Mesothelial cell of epicardium (in vitro differentiated cells): Measurements from ENCODE around the gene VAC14. TPM values are rescaled to one million over a fixed set of nuclear protein-coding genes. Genes with fewer than 3 reads are reported as not detected.

ENCODE experiments used
- DNase-seq, 2 experiments: peaks; one replicate each; pipeline ENCODE4 v3.0.0; 2021; ENCODE audit warnings: low spot score in 2 of 2; ENCODE audit not compliant: unreplicated experiment in 2 of 2
- H3K27ac Mint-ChIP-seq: 2 replicates; pipeline ENCODE4 v1.8.0; 2021; ENCODE audit warnings: mixed read lengths
- H3K27me3 Mint-ChIP-seq: 2 replicates; pipeline ENCODE4 v1.8.0; 2021; ENCODE audit warnings: low read depth, mixed read lengths
- H3K36me3 Mint-ChIP-seq: 2 replicates; pipeline ENCODE4 v1.8.0; 2021; ENCODE audit warnings: mixed read lengths
- H3K4me1 Mint-ChIP-seq: 2 replicates; pipeline ENCODE4 v1.8.0; 2021; ENCODE audit warnings: mixed read lengths
- H3K4me3 Mint-ChIP-seq: 2 replicates; pipeline ENCODE4 v1.8.0; 2021; ENCODE audit warnings: mild to moderate bottlenecking, moderate library complexity, mixed read lengths
- H3K9me3 Mint-ChIP-seq: 2 replicates; pipeline ENCODE4 v1.8.0; 2021; ENCODE audit warnings: mixed read lengths
- total RNA-seq: library from RNA; stranded (reverse); gene quantifications from 3 replicates; pipeline ENCODE4 v1.2.1, GENCODE V29; 2021
- TF ChIP-seq, protein P1 (sequence below): fragments of 200-600 bp; sonication (generic); IDR thresholded peaks from one replicate; pipeline ENCODE4 v1.5.0; 2021; ENCODE audit warnings: antibody characterized with exemption; ENCODE audit not compliant: unreplicated experiment

The VAC14 gene
- total RNA-seq, 1 donor from 2014 or later, result 39.1 TPM

DNA sequence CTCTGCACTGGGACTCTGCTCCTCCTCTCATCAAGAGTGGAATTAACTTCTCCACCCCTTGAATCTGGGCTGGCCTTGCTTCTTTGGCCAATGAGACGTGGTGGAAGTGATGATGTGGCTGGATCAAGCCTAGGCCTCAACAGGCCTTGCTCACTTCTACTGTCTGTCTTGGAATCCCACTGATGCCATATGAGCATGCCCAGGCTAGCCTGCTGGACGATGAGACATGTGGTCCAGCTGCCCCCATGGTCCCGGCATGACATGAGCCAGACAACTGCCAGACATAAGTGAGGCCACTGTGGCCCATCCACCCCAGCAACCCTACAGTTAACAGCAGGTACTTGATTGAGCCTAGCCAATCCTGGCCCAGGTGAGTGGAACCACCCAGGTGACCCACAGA lies 18.7 kb downstream of the VAC14 start:
- TF ChIP-seq, protein P1, sequence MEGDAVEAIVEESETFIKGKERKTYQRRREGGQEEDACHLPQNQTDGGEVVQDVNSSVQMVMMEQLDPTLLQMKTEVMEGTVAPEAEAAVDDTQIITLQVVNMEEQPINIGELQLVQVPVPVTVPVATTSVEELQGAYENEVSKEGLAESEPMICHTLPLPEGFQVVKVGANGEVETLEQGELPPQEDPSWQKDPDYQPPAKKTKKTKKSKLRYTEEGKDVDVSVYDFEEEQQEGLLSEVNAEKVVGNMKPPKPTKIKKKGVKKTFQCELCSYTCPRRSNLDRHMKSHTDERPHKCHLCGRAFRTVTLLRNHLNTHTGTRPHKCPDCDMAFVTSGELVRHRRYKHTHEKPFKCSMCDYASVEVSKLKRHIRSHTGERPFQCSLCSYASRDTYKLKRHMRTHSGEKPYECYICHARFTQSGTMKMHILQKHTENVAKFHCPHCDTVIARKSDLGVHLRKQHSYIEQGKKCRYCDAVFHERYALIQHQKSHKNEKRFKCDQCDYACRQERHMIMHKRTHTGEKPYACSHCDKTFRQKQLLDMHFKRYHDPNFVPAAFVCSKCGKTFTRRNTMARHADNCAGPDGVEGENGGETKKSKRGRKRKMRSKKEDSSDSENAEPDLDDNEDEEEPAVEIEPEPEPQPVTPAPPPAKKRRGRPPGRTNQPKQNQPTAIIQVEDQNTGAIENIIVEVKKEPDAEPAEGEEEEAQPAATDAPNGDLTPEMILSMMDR, result no peak
- H3K27me3 Mint-ChIP-seq, result no peaks in the 10 kb centered on the region
- no peak overlapping the region for H3K27ac Mint-ChIP-seq
- H3K4me3 Mint-ChIP-seq, result no peak overlapping the region
- H3K36me3 Mint-ChIP-seq, result peaks cover 38% of the 10 kb centered on the region
- peaks cover 3% of the 10 kb centered on the region for H3K9me3 Mint-ChIP-seq
- H3K4me1 Mint-ChIP-seq, result peaks cover 4% of the 10 kb centered on the region
- no peak for DNase-seq

DNA sequence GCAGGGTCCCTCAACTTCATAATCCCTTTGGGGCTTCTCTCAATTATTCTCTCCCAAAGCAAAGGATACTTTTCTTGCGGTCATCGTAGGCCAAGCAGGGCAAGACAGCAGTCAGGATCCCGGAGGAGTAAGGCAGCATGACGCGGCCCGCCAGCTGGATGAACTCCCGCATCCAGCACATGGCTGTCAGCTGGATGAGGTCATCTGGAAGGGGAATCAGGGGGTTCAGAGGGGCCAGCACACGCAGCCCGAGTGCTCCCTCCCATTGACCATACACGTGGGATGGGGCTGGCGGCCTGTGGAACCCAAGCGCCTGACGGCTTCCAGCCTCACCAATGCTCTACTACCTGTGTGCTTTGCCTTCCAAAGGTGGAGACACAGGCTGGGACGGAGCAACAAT lies 19.2 kb downstream of the VAC14 start:
- Mint-ChIP-seq H3K27me3 (no peaks in the 10 kb centered on the region), H3K9me3 (peaks cover 3% of the 10 kb centered on the region), H3K4me1 (peaks cover 4% of the 10 kb centered on the region), H3K36me3 (peaks cover 39% of the 10 kb centered on the region), H3K4me3 (no peak overlapping the region), H3K27ac (no peak overlapping the region)
- TF ChIP-seq, protein P1, result no peak
- DNase-seq, result no peak

DNA sequence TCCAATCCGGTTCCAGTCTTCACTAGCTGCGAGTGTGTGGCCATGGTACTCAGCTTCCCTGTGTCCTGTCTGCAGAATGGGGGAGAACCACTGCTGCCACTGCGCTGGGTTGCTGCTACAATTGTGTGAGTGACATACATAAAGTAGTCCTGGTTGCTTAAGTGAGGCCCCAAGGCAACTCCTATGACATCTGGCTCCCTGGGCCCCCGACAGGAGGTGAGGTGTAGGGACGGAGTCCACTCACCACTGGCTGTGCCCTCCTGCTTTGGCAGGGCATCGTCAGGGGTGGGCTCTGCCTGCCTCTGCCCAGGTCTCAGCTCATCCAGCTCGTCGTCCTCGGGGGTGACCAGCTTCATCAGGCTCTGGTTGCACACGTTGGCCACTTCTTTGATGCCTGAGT lies 20.4 kb downstream of the VAC14 start:
- H3K9me3 Mint-ChIP-seq, result peaks cover 3% of the 10 kb centered on the region
- H3K4me1 Mint-ChIP-seq, result peaks cover 4% of the 10 kb centered on the region
- TF ChIP-seq, protein P1, result no peak
- DNase-seq, result no peak
- H3K27ac Mint-ChIP-seq, result no peak overlapping the region
- H3K36me3 Mint-ChIP-seq, result peaks cover 39% of the 10 kb centered on the region
- no peak overlapping the region for H3K4me3 Mint-ChIP-seq
- no peaks in the 10 kb centered on the region for H3K27me3 Mint-ChIP-seq

DNA sequence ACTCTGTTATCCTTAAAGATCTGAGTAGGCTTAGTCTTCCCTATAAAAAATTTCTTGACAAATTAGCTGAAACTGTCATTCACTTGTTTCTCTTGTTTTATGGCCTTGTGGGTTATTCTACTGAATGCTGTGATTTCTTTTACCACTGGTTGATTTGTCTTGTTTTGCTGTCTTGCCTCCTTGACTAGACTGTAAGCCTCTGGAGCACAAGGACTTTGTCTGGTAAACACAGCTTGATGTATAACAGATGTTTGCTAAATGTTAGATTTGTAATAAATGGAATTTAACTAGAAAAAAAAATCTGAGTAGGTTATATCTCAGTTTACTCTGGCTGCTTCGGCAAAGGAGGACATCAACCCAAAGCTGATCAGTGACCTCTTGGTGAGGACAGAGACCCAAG lies 21.6 kb downstream of the VAC14 start:
- Mint-ChIP-seq H3K9me3 (peaks cover 3% of the 10 kb centered on the region), H3K36me3 (peaks cover 37% of the 10 kb centered on the region), H3K27me3 (no peaks in the 10 kb centered on the region), H3K4me3 (no peak overlapping the region), H3K4me1 (peaks cover 4% of the 10 kb centered on the region), H3K27ac (no peak overlapping the region)
- no peak for DNase-seq
- TF ChIP-seq, protein P1, result no peak

DNA sequence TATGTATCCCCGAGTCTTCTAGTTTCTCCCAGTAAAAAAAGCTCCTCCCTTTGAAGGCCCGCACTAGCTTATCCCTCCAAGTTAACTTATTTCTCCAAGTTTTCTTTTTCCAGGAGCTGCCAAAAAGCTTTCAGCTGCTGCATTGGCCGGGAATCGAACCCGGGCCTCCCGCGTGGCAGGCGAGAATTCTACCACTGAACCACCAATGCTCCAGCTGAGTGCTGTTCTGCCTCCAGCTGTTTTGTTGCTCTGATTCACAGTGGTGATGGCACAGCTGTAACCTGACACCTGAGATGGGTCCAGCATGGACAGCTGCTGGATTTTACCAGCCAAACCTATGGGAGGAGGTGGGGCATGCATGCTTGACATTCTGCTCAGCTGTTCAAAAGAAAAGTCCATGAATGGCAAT lies 22.1 kb downstream of the VAC14 start:
- no peaks in the 10 kb centered on the region for H3K27me3 Mint-ChIP-seq
- TF ChIP-seq, protein P1, result no peak
- H3K9me3 Mint-ChIP-seq, result peaks cover 3% of the 10 kb centered on the region
- H3K27ac Mint-ChIP-seq, result peak overlapping the region; percentile 60
- DNase-seq, result peak in 1 of 2 experiments; percentile 68
- H3K4me1 Mint-ChIP-seq, result peaks cover 4% of the 10 kb centered on the region
- H3K36me3 Mint-ChIP-seq, result peaks cover 37% of the 10 kb centered on the region
- no peak overlapping the region for H3K4me3 Mint-ChIP-seq

DNA sequence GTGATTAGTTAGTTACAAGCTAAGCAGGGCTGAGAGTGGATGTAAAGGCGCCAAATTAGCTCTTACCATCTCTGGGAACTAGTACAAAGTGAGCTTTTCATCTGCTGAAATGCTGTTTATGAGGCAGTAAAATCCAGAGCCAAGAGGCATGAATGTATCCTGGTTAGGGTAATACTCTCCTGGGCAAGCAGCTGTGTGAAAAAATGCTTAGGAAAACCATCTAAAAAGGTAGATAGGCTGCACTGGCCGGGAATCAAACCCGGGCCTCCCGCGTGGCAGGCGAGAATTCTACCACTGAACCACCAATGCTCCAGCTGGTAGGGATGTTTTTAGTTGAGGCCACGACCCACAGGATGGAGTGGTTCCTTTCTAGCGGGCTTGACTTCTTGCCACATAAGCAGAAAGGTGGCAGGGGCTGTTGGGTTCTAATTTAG lies 23.0 kb downstream of the VAC14 start:
- DNase-seq, result no peak
- H3K4me1 Mint-ChIP-seq, result peaks cover 4% of the 10 kb centered on the region
- no peak overlapping the region for H3K27ac Mint-ChIP-seq
- TF ChIP-seq, protein P1, result no peak
- H3K9me3 Mint-ChIP-seq, result peaks cover 3% of the 10 kb centered on the region
- no peak overlapping the region for H3K4me3 Mint-ChIP-seq
- no peaks in the 10 kb centered on the region for H3K27me3 Mint-ChIP-seq
- H3K36me3 Mint-ChIP-seq, result peaks cover 39% of the 10 kb centered on the region
